HG02642 (cell line): ENCODE measurements around the gene KLHL29.

Source experiments
- ATAC-seq: cut with Tn5 transposase; IDR thresholded peaks from one replicate; pipeline ENCODE4 v1.9.1; 2021; ENCODE audit warnings: mild to moderate bottlenecking; ENCODE audit not compliant: unreplicated experiment, poor library complexity

KLHL29 gene

GRCh38 chr2:23505218-23505983 is 120.4 kb downstream of the KLHL29 start:
- no peak for ATAC-seq

GRCh38 chr2:23505984-23506380 is 121.0 kb downstream of the KLHL29 start:
- ATAC-seq, result no peak

- no peak for ATAC-seq
Measured at GRCh38 chr2:23506531-23507266, 121.7 kb downstream of the KLHL29 start.

GRCh38 chr2:23507267-23508065 is 122.5 kb downstream of the KLHL29 start:
- ATAC-seq, result no peak

DNA sequence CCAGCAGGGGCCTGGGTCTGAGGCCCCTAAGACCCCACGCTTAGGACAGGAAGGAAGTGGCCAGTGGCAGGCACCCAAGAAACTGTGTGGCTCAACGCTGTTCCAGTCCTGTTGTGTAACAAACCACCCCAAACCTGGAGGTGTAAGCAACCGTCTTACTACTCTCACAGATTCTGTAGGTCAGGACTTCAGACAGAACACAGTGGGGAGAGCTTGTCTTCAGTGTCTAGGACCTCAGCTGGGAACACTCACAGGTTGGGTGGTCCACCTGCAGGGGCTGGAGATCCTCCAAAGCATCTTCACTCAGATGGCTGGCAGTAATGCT is 123.0 kb downstream of the KLHL29 start:
- no peak for ATAC-seq

GRCh38 chr2:23509103-23509502 is 124.1 kb downstream of the KLHL29 start:
- ATAC-seq, result no peak

DNA sequence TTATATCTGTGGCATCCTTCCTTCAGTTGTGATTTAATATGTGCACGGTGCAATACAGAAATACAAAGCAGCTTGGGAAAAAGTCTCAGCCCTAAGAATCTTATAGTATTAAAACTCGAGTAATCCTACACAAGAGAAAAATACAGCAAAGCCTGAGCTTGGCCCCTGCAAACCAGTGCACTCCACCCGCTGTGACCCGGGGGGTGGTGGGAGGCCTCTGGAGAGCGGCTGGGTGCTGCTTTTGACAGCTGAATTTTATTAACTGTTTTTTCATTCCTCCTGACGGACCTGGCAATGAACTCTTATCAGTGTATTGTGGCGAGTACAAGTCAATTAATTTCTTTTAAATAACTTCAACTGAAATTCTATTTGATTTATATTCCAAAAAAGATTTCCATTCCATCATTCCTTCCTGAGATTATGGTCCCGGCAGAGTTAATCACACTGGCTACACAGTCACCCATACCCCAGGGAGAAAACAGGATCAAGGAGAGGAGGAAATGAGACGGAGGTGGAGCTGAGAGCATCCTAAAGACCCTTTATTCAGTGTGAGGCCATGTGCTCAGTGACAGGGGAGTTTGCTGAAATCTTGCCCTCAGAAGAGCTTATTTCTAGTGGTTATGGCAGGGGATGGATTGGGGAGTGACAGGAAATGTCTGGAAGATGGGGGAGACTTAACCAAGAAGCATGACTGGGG is 124.8 kb downstream of the KLHL29 start:
- no peak for ATAC-seq

DNA sequence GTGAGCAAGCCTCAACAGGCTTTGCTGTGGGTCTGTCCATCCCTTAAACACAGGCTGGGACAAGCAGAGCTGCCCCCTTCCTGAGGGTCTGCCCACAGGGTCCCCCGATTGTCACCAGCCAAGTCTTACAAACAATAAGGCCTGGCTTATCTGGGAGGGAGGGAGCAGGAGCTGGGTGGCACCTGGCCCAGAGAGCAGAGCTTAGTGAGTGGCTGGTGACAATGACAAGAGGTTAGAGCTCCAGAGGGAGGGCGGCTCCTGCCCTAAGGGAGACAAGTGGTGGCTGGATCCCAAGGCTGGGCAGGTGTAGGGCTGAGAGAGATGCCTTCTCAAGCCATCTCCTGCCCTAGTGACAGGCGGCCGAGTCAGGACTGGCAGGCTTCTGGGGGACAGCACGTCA is 125.5 kb downstream of the KLHL29 start:
- no peak for ATAC-seq

DNA sequence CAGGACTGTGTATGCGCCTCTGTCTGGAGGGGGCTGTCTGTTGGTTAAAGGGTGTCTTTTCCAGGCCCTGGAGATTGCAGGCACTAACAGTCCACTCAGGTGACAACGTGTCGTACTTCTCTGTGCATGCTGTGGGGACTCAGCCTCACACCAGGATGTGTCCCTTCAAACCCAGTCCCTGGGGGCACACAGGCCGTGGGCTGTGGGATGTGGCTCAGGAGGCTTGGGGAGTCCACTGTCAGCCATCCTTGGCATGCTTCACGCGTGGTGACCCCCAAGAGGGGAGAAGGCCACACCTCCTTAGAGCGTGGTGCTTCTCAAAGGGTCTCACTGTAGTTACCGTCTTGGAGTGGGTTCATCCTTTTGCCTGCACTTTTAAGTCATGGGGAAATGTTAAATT is 127.8 kb downstream of the KLHL29 start:
- no peak for ATAC-seq

DNA sequence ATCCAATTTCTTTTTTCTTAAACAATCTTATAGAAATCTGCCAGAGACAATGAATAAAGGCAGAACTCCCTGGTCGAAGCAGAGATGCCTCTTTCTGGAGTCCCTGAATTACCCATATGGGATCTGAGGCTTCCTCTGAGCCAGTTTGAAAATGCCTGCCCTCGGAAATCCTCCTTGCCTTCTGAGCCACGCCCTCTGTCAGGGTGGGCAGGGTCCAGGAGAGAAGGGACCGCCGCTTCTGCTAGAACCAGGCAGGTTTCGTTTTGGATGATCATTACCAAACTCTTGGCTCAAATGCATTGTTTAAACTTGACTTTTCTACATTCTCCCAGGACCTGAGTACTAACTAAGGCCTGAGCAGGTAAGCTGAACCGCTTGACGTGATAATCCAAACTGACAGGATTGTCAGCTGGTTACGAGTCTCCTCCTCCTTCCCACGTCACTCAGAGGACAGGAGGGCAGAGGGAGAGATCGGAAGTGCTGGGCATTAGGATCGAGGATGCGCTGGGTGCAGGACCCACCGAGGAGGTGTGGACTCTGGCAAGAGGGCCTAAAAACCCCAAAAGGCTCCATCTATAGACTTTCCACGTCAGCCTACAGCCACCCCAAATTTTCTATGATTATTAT is 128.4 kb downstream of the KLHL29 start:
- ATAC-seq, result no peak

- ATAC-seq, result no peak
Measured at GRCh38 chr2:23513872-23514793, 129.2 kb downstream of the KLHL29 start.

DNA sequence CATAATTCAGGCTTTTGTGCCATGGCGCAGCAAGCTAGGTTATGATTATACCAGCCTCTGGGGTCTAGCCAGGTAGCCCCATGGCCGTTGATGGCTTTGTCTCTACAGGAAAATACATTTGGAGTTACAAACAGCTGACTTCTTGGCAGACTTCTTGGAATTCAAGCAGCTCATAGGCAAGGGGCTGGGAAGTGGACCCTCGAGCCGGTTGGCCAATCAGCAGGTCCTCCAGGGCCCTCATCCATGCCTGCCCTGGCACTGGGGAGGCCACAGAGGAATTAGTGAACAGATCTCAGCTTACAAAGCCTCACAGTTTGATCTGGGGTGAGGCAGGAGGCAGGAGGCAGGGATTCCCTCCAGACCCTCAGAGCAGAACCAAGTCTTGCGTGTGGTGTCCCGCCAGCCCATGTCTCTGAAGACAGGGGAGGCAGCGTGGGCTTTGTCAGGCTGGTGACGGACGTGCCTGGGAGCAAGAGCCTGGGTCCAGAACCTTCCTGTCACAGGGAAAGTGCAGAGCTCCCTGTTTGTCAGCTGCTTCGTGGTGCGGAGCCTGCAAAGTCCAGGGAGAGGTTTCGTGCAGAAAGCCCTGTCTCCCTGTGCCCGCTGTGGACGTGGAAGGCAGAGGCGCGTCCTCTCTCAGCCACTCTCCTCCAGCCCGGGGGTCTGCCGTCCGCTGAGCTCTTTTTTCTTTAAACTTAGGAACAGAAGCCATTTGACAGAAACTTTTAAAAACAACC is 131.7 kb downstream of the KLHL29 start:
- no peak for ATAC-seq

GRCh38 chr2:23518481-23519333 is 133.7 kb downstream of the KLHL29 start:
- no peak for ATAC-seq

DNA sequence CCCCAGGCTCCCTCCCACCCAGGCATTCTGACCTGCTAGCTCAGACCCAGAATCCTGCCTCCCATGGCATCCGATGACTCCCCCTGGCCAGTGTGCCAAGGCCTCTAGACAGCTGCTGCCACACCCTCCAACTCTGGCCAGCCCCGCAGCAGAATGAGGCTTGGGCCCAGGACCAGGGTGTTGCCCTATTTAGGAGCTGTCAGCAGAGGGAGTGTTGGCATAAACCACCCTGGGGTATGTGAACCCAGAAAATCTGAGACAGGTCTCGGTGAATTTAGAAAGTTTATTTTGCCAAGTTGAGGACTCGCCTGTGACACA is 134.3 kb downstream of the KLHL29 start:
- no peak for ATAC-seq

GRCh38 chr2:23520256-23520655 is 135.3 kb downstream of the KLHL29 start:
- ATAC-seq, result no peak

- no peak for ATAC-seq
Measured at GRCh38 chr2:23521060-23521459, 136.1 kb downstream of the KLHL29 start.

GRCh38 chr2:23522726-23523372 is 137.9 kb downstream of the KLHL29 start:
- ATAC-seq, result no peak
